Measurements from ENCODE around the gene TAF5L. TPM values are rescaled to one million over a fixed set of nuclear protein-coding genes. Genes with fewer than 3 reads are reported as not detected.

Gene TAF5L
- total and polyA plus RNA-seq, 2 of the 13 experiments (the other 11 are each of a cell fraction or from before 2014, with no cell fraction given) = 10.8 to 18.2 TPM

DNA sequence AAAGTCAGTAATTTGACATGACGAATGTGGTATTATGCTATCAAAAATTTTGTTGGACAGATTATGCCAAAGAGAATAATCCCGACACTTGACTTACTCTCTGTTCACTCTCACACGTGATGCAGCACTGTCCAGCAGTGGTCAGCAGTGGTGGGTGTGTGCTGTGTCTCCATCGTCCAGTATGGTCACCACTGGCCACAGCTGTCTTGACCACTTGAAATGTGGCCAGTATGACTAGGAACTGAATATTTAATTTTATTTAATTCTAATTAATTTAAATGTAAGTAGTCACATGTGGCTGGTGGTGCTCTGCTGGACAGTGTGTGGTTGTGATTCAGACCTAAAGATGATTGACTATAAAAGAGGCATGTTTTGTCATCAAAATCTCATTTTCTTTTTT, 24.1 kb upstream of the TAF5L start (continued):
- TF ChIP-seq ZFYVE20 (CRISPR knock-in tag; IDR thresholded peaks at IDR 0.05; ENCODE audit: borderline replicate concordance, low read depth) (no peak), RBM39 (IDR thresholded peaks at IDR 0.05; ENCODE audit: low read depth, low read length, poor library complexity, severe bottlenecking) (no peak), MTA1 (CRISPR knock-in tag; IDR thresholded peaks at IDR 0.05; ENCODE audit: borderline replicate concordance) (no peak), RAD51 (IDR thresholded peaks at IDR 0.05; ENCODE audit: borderline replicate concordance) (no peak), CENPT (CRISPR knock-in tag; IDR thresholded peaks at IDR 0.05; ENCODE audit: low read depth) (no peak), ZNF543 (CRISPR knock-in tag; IDR thresholded peaks at IDR 0.05) (no peak)

DNA sequence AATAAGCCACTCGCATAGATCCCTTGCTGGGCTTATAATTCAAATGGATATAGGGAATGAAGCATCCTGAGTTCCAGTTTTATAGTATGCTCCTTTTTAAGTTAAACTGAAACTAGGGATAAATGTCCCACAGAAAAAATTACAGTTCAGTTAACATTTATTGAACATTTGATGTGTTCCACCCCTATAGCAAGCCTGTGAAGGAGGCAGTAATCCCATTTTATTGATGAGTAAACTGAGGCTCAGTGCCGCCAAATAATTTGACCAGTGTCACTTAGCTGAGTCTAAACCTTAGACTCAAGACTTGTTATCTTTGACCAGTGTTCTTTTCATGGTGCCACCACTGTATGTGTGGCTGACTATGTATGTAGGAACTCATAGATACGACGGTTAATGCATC, 22.5 kb upstream of the TAF5L start:
- Histone ChIP-seq H3K36me3 (replicated peaks in 1 of 2; ENCODE audit: control insufficient read depth in 1 of 2, insufficient read depth in 2 of 2, low read length in 2 of 2) (peaks cover 34 to 83% of the 10 kb centered on the region in 2 experiments), H3K9me3 (ENCODE audit: low read length) (no peaks in the 10 kb centered on the region), H3K4me3 (replicated peaks in 1 of 3; ENCODE audit: insufficient read depth in 1 of 3, low read depth in 2 of 3, low read length in 3 of 3) (no peak overlapping the region), H3K27me3 (ENCODE audit: control insufficient read depth in 1 of 2, insufficient read depth in 2 of 2, low read length in 2 of 2) (no peaks in the 10 kb centered on the region), H4K20me1 (ENCODE audit: insufficient read depth, low read length) (no peaks in the 10 kb centered on the region), H3K9ac (ENCODE audit: insufficient read depth, low read depth, low read length) (no peak overlapping the region), H3K79me2 (ENCODE audit: insufficient read depth, low read length) (no peaks in the 10 kb centered on the region), H3K4me2 (ENCODE audit: low read depth, low read length) (no peak overlapping the region), H3K4me1 (ENCODE audit: insufficient read depth, low read length) (no peaks in the 10 kb centered on the region), H2AFZ (ENCODE audit: low read length) (no peak overlapping the region), H3K27ac (ENCODE audit: extremely low read length, insufficient read depth, low read length) (no peak overlapping the region)
- DNase-seq (ENCODE audit: low spot score) = no peak
- ATAC-seq = no peak
- WGBS (ENCODE audit: low lambda C conversion rate) = 97% methylated on average over 4 of the region's 4 CpGs
- ChIA-PET CTCF (ENCODE audit: low intra/inter-chr PET ratio, low total read pairs) (no interaction called here), POLR2A (no interaction called here)
- no peak for FAIRE-seq
- intact Hi-C loops (cut with micrococcal nuclease; ENCODE audit: unreplicated experiment) (no loop called here), in situ Hi-C loops (cut with HindIII; ENCODE audit: extremely low pct_ligation_motif_present, low pct_unique_long_range_greater_than_20kb) (no loop called here)
- TSS peak; percentile 29 for BruUV-seq (replicated peaks)
- TF ChIP-seq, protein P1, sequence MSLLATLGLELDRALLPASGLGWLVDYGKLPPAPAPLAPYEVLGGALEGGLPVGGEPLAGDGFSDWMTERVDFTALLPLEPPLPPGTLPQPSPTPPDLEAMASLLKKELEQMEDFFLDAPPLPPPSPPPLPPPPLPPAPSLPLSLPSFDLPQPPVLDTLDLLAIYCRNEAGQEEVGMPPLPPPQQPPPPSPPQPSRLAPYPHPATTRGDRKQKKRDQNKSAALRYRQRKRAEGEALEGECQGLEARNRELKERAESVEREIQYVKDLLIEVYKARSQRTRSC (CRISPR knock-in tag; IDR thresholded peaks at IDR 0.05; ENCODE audit: low read depth) = no peak
- TF ChIP-seq ZNF629 (CRISPR knock-in tag; conservative IDR thresholded peaks at IDR 0.05) = peak; percentile 68
